ENCODE data around the gene SELENOT.
"Not testable (repeated sequence)": the region's sequence is repeated elsewhere in the genome, so short reads cannot be mapped to it uniquely, and the experiment has no call there.

Gene SELENOT

GRCh38 chr3:150609988-150610387, 6.9 kb downstream of the SELENOT start:
- DNase-seq: no peak

GRCh38 chr3:150610785-150611184, 7.7 kb downstream of the SELENOT start:
- DNase-seq: no peak

DNA sequence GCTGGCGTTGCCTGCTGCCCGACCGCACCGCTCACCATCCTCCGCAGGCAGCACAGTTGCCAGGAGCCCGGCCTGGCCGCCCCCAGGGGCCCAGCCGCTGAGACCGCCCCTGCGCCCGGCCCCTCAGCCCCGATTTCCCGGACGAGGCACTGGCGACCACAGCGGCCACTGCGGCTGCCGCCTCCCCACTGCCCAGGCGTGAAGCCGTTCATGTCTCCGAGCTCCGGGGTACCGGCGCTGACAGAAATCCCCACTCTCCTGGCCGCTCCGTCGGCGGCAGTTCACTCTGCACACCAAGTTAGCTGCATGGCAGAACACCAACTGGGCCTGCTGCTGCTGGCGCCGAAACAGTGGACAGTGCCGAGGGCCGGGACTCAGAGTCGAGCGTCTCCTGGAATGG, 8.5 kb downstream of the SELENOT start:
- no peak for DNase-seq

GRCh38 chr3:150612494-150612893, 9.4 kb downstream of the SELENOT start:
- no peak for DNase-seq

DNA sequence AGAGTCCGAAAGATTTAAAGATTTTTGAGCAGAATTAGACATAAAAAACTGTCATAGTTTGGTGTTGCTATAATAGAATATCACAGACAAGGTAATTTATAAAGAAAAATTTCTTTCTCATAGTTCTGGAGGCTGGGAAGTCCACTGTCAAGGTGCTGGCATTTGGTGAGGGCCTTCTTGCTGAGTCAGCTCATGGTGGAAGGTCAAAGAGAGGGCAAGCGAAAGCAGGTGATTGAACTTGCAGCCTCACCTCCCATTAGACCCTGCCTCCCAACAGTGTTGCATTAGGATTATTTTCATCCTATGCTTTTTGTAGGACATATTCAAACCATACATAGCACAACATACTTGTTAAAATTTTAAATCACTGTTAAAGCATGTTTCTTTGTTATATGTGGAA, 9.9 kb downstream of the SELENOT start:
- DNase-seq: no peak

DNA sequence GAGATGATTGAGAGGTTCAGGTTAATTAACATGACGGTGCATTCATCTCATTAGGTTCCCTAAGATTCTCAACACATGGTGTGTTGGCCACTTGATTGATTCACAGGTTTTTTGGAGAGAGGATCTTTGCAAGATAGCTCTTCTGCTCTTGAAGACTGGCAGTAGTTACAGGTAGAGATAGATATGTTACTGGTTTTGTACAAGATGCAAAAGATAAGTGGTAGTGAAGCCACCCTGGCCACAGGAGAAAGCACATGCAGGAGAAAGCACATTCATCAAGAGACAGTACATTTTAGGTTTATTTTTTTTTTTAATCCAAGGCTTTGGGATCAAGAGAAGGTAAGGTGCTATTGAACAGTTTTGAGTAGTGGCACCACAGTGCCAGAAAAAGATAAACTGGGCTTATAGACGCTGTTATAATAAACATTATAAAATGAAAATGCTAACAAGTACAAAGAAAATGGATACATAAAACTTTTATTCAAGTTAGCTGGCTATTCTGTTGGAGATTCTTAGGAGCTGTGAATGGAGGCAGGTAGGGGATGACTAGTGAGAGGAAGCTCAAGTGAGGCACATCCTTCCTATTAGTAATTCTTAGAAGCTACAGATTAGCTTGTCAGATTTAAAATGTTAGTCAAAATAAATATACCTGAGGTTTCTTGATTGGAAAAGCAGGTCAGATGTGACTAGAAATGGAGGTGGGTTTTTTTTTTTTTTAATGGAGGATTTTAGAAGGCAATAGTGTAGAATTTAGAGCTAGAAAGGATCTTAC, 10.8 kb downstream of the SELENOT start:
- no peak for DNase-seq

- DNase-seq: no peak
These were observed 17.0 kb downstream of the SELENOT start for GRCh38 chr3:150620002-150620689.

GRCh38 chr3:150622955-150623354, 19.8 kb downstream of the SELENOT start:
- not testable (repeated sequence) for DNase-seq

DNA sequence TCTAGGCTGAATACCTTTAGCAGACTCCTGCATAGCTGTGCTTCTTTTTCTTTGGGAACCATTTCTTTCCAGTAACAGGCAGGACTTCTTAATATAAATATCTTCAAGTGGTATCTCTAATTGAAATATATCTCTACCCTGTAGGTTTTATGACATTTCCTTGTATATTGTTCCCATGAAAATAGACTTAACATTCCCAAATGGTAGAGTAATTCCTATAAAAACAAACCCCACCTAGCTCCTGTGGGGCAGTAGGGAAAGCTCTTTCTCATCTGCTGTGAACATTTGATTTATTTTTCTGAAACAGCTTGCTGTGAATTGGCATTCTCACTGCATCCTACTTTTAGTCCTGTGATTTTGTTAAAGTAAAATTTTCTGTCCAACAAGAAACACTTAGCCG, 20.8 kb downstream of the SELENOT start:
- DNase-seq: no peak

- no peak for DNase-seq
These were observed 23.2 kb downstream of the SELENOT start for GRCh38 chr3:150626148-150626930.

GRCh38 chr3:150627557-150627956, 24.4 kb downstream of the SELENOT start:
- no peak for DNase-seq

- no peak for DNase-seq
These were observed 28.5 kb downstream of the SELENOT start for GRCh38 chr3:150631515-150632221.

- DNase-seq: no peak
These were observed 32.0 kb downstream of the SELENOT start for GRCh38 chr3:150635076-150635475.

DNA sequence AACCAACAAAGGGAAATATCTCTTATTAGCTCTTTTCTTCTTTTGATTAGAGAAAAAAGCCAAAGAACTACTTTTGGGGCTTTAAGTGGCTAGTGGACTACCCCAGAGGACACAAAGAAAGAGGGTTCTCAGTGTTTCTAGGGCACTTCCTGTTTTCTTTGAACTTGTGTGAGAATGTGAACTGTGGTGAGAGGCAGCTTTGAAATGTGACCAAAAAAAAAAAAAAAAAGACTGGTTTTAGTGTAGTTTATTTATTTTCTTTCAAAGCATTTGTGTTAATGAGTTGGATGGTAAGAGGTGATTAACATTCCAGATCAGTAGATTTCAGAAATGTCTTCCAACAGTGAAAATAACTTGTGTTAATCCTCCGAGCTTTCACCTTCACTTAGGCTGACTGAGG, 32.4 kb downstream of the SELENOT start:
- no peak for DNase-seq

DNA sequence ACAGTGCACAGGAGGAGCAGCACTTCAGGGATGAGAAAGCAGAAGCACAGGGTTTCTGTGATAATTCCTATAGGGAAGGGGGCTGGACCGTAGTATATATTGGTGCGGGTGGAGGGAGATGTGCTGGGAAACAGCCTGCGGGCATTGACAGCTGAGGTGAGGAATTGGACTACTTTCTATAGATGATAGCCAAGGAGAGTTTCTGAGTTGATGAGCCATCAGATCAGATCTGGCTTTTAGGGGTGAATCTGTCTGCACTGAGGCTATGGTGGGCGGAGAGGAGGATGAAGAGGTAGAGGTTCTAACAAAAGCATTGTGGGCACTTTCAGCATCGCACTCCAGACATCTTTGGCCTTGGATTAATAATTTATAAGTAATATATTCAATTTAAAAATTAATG, 33.1 kb downstream of the SELENOT start:
- no peak for DNase-seq

GRCh38 chr3:150639262-150639661, 36.1 kb downstream of the SELENOT start:
- DNase-seq: no peak

DNA sequence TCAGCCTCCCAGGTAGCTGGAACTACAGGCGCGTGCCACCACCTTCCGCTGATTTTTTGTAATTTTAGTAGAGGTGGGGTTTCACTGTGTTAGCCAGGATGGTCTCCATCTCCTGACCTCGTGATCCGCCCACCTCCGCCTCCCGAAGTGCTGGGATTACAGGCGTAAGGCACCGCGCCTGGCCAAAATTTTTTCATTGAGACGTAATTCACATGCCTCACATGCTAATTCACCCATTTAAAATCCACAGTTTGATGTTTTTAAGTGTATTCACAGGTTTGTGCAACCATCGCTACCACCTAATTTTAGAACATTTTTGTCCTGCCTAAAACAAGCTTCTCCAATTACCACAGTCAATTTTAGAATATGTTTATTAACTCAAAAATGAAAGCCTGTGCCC, 37.1 kb downstream of the SELENOT start:
- no peak for DNase-seq

DNA sequence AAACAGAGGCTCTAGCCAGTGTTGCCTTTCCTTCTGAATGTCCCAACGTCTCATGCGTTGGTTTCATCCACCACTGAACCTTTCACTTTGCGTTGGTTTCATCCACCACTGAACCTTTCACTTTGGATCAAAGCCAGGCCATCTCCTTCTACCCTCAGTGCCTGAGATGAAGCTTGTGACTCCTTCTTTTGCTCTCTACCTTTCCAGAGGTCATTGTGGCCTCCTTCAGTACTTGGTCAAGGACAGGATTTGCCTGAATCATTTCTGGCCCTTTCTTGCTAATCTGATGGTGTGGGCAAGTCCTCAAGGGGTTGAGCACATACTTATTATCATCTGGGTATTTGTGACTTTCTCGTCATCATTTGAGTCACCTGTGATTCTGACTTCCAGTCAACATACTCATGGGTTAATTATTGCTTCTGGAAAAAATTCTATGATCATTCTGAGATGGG, 50.0 kb downstream of the SELENOT start:
- no peak for DNase-seq

DNA sequence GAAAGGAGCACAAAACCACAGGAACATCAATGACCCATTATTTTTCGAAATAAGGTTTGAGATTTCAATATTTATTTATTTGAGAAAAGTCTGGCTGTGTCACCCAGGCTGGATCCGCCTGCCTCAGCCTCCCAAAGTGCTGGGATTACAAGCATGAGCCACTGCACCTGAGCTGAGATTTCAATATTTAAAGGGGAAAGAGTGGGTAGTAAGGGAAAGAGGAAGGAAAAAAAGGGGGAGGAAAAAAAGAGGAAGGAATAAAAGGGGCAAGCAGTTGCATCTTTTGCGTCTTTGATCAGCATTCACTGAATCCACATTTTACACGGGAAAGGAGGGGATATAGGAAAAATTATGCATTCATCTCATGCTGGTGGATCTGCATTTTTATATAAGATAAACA, 53.2 kb downstream of the SELENOT start:
- DNase-seq: no peak

GRCh38 chr3:150662410-150663200, 59.5 kb downstream of the SELENOT start:
- no peak for DNase-seq

DNA sequence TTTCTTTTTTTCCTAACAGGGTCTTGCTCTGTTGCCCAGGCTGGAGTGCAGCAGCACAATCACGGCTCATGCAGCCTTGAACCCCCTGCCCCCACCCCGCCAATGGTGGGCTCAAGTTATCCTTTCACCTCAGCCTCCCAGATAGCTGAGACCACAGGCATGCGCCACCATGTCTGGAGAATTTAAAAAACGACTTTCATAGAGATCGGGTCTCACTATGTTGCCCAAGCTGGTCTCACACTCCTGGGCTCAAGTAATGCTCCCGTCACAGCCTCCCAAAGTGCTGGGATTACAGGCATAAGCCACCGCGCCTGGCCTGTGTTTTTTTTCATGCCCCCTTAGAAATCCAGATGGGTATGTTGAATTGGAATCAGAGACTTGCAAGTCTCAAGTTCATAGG, 60.3 kb downstream of the SELENOT start:
- DNase-seq: no peak

DNA sequence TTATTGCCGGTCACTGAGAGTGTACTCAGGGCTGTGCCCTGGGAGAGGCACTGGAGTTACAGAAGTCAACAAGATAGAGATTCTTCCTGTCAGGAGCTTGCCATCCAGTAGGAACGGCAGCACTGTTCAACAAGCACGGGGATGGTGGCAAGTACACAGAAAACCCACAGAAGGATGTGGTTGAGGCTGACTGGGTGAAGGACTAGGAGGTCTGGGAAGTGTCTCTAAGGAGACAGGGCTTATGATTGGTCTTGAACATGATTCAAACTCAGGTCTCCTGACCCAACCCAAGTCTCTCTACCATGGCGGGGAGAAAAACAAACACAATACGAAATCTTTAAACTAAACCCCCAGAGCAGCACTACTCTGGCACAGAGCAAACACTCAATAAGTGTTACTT, 63.0 kb downstream of the SELENOT start:
- no peak for DNase-seq
